GM19324 (cell line): ENCODE data around the gene CD151.

Source experiments
- ATAC-seq: cut with Tn5 transposase; IDR thresholded peaks from one replicate; pipeline ENCODE4 v1.9.1; 2021; ENCODE audit warnings: mild to moderate bottlenecking, moderate library complexity; ENCODE audit not compliant: unreplicated experiment, low FRiP score

CD151 gene

DNA sequence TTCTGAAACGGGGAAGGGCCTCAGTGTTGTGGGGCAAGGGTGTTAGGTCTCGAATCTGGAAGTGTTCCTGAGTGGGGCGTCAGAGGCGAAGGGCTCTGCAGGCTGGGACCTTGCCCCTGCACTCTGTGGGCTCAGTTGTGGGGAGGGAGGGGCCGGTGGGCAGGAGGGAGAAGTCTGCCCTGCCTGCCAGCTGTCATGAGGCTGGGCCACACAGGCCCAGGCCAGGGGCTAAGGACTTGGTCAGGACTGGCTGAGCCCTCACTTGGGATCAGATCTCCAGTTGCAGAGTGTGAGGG is 4.9 kb upstream of the CD151 start, which contains the start of gene CRACR2B:
Gene CRACR2B, plus strand, starts transcription at position 23 of the 296 bp plus-strand sequence. CDS start 689 bp downstream, outside the sequence.
- ATAC-seq = no peak

DNA sequence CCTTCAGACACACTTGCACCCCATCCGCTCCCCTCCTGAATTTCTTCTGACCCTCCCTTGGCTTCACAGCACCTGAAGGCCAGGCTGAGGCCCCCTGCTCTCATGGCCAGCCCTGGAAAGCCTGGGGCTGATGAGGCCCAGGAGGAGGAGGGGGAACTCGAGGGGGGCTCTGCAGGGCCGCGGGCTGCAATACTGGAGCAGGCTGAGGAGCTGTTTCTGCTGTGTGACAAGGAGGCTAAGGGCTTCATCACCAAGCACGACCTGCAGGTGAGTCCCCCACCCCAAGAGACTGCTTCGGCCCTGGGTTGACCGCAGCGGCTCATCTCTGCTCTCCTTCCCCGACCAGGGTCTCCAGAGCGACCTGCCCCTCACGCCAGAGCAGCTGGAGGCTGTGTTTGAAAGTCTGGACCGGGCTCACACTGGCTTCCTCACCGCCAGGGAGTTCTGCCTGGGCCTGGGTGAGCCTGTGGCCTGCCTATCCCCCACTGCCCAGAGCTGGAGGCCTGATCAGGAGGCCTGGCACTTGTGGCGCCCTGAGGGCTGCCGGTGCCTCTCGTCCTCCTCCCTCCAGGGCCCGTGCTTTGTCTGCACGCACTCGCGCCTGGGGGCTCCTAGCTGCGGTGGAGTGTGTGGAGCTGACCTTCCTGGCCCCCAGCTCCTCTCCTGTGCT is 4.1 kb upstream of the CD151 start:
- ATAC-seq = no peak

- ATAC-seq = no peak
Observed at GRCh38 chr11:829176-829846, 3.4 kb upstream of the CD151 start.

- ATAC-seq = no peak
Observed at GRCh38 chr11:829847-830294, 2.9 kb upstream of the CD151 start.

GRCh38 chr11:830295-831117 is 2.2 kb upstream of the CD151 start:
- no peak for ATAC-seq

DNA sequence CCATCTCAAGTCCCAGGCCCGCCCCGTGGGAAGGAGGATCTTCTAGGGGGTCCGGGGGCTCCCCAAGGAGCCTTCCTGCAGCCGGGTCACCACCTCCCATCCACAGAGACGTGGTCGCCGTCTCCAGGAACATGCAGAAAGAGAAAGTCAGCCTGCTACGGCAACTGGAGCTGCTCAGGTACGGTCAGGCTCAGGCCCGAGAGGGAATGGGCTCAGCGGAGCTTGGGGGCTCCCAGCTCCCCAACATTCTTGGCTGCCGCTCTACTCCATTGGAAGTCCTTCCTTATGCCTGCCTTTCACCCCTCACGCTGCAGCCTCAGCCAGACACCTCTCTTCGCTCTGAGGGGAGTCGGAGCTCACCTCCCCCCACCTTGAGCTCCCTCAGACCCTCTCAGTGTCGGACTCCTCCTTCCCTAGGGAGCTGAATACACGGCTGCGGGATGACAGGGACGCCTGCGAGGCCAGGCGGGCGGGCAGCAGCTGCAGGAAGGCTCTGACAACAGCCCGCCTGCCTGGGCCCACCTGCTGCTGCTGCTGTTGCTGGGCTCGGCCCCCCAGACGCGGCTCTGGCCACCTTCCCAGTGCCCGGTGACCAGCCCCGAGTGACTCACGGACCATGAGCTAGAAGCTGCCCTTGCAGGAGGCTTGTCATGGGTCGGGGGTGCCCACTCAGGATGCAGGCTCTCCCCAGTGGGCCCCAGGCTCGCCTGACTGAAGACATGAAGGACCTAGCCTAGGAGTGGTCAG is 1.5 kb upstream of the CD151 start:
- no peak for ATAC-seq

DNA sequence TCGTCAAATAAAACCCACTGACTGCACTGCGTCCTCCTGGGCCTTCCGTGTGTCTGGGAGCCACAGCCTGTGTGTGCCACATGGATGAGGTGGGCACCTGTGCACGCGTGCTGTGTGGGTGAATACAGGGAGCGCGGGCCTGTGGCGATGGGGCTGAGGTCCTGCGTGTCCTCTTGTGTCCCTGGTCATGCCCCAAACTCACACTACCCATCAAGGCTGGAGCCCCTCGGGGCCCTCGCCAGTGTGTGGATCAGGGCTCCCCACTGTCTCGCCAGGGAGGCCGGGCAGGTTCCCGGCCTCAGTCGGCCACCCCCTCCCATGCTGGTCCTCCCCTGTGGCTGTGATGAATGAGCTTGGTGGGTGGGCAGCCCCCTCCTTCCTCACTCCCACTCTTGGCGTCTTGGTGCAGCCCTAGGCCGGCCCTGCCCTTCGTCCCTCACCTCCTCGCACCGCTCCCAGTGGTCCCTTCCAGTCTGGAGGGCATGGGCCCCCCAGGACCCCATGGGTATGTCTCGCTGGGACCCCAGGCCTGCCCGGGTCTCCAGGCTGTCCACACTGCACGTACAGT is 707 bp upstream of the CD151 start:
- no peak for ATAC-seq

DNA sequence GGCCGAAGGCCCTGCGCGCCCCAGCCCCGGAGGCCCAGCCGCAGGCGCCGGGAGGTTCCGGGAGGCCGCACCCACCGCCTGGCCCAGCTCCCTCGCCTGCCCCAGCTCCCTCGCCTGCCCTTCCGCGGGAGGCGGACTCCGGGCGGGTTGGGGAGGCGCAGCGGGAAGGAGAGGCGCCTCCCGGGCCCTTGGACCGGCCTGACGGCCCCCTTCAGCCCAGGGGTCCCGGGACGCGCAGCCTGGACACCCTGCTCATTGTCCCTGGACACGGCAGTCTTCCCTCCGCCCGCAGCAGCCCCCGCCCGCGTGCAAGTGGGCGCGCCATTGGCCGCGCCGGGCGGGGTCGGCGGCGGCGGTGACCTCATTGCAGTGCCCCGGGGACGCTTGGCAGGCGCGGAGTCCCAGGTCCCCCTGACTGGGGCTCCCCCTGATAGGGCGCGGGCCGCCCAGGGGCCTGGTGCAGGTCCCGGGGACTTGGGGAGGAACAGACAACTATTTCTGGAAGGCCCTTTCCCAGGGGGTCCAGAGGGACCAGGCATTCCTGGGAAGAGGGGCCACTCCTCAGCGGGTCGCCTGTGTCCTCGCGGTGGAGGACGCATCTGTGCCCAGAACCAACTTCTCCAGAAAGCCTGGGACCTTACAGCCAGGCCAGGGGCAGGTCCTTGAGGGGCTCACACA is 501 bp downstream of the CD151 start:
- ATAC-seq = peak; percentile 17

- ATAC-seq = no peak
Observed at GRCh38 chr11:833849-834311, 1.1 kb downstream of the CD151 start.

DNA sequence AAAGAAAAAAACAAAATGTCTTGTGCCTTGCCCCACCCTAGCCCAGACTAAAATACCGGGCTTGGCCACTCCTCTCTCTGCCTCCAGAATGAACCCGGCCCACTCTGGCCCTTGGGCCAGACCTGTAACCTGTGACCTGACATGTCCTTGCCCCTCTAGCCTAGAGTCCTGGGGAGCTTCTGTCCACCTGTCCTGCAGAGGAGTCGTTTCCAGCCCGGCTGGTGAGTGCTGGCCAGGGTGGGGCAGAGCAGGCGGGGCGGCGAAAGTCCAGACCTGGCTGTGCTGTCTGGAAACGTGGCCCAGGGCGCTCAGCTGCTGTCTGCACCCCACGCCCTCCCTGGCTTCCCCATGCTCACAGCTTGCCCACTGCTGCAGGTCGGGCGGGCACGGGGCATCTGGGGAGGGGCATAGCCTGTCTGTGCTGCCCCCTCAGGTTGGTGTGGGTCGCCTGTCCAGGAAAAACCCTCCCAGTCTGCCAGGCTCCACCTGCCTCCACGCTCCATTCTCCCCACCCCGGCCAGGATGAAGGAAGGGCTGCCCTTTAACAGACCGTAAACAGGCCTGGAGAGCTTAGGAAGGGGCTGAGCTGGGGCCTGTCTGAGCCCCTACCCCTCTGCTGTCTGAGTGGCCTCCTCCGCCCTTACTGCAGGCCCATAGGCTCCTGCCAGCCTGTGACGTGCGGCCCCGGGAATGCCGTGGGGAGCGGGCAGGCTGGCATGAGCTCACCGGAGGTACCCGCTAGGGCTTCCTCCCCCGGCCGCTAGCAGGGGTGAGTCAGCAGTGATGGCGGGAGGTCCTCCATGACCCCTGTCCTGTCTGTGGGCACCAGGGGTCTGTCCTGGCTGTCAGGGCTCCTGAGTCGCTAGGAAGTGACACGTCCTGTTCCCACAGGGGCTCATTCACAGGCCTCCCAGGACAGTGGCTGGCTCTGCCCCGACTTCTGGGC is 1.9 kb downstream of the CD151 start:
- ATAC-seq = no peak

DNA sequence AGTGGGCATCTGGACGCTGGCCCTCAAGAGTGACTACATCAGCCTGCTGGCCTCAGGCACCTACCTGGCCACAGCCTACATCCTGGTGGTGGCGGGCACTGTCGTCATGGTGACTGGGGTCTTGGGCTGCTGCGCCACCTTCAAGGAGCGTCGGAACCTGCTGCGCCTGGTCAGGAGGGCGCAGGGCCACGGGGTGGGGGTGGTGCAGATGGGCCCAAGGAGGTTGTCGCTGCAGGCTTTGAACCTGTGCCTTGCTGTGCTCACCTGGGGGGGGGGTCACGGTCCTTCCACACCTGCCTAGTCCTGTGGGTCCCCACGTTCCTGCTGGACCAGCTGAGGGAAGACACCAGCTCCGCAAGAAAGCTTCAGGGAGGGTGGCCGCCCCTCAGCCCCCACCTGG is 3.5 kb downstream of the CD151 start:
- no peak for ATAC-seq

- ATAC-seq = no peak
Observed at GRCh38 chr11:836700-837099, 3.9 kb downstream of the CD151 start.

DNA sequence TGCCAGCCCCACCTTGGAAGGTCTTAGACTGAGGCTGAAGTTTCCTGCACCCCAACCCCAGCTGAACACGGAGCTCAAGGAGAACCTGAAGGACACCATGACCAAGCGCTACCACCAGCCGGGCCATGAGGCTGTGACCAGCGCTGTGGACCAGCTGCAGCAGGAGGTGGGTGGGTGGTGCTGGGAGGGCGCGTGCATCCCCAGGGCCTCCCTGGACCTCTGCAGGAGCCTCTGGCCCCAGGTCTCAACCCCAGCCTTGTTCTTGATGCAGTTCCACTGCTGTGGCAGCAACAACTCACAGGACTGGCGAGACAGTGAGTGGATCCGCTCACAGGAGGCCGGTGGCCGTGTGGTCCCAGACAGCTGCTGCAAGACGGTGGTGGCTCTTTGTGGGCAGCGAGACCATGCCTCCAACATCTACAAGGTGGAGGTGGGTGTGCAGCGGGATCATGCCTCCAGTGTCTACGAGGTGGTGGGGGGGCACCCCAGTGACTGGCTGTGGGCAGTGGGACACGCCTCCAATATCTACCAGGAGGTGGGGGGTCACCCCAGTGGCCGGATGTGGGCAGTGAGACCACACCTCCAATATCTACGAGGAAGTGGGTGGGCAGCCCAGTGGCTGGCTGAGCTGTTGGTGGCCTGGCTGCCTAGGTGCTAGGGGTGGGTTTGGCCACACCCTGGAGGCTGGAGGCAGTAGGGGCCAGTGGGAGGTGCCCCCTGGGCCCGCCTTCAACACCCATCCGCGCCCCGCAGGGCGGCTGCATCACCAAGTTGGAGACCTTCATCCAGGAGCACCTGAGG is 4.6 kb downstream of the CD151 start:
- no peak for ATAC-seq

DNA sequence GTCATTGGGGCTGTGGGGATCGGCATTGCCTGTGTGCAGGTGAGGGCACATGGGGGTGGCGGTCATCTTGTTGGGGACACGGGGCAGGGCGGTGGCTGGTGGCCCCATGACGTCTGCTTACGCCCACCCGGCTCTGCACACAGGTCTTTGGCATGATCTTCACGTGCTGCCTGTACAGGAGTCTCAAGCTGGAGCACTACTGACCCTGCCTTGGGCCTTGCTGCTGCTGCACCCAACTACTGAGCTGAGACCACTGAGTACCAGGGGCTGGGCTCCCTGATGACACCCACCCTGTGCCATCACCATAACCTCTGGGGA is 5.2 kb downstream of the CD151 start:
- ATAC-seq = no peak

DNA sequence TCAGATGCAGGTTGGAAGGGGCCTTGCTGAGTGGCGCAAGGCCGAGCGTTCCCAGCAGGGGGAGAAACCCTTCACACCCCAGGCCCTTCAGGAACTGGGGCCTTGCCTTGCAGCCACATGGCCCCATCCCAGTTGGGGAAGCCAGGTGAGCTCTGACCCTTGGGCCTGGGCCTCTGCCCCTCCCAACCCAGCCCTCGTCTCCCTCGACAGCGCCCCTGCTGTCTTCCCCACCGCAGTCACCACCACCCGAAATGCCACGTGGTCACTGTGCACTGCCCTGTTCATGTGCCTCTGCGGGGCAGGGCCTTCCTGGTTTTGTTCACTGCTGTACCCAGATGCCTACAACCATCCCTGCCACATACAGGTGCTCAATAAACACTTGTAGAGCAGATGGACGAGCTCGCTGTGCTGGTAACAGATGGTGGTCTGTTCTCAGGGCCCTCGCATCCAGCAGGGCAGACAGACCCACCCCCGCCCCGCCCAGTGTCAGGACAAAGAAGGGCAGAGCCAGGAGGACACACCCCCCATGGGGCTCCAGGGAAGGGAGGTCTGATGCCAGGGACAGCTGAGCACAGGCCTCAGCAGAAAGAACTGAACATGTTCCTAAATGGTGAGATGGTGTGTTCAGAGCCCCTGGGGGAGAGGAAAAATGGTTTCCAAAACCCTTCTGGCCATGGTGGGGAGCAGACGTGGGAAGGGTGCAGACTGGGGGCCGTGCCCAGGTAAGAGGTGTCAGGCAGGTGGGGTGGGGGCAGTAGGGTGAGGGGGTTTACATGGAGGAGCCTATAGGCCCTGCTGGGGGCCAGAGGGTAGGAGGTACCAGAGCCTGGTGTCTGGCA is 5.9 kb downstream of the CD151 start:
- no peak for ATAC-seq

GRCh38 chr11:839280-839623 is 6.5 kb downstream of the CD151 start:
- ATAC-seq = no peak

DNA sequence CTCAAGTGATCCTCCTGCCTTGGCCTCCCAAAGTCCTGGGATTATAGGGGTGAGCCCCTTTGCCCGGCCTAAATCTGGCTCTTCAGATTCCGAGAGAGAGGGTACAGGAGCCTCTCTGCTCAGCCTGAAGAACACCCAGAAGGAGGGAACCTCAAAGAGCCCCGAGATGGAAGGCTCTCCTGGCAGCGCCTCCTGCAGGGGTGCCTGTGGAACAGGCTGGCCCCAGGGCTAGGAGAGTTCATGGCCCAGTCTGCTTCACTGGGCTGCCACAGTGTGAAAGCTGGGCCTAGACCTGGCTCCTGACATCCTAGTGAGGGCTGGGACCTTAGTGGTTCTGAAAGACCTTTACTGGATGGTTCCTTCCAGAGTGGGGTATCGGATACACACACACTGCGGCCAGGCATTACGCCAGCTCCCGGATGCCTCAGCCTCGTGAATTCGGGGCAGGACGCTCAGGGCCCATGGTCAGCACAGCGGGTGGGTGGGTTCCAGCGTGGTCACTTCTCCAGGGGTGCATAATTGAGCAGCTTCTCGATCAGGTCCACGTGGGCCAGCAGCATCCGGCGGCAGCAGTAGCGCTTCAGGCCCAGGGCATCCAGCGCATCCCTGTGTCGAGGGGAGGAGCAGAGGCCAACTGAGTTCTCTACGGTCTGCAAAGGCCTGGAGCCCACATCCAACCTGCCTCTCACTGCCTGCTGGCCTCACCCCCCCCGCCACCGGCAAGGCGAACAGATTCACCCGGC is 7.3 kb downstream of the CD151 start:
- ATAC-seq = no peak
